GM18873 (cell line): ENCODE results near the gene FAM162B.
"Not testable (repeated sequence)": the region's sequence is repeated elsewhere in the genome, so short reads cannot be mapped to it uniquely, and the experiment has no call there.

Source experiments
- ATAC-seq: cut with Tn5 transposase; IDR thresholded peaks from one replicate; pipeline ENCODE4 v1.9.1; 2021; ENCODE audit warnings: mild to moderate bottlenecking, moderate library complexity, moderate number of reproducible peaks; ENCODE audit not compliant: unreplicated experiment, low FRiP score

Gene FAM162B

DNA sequence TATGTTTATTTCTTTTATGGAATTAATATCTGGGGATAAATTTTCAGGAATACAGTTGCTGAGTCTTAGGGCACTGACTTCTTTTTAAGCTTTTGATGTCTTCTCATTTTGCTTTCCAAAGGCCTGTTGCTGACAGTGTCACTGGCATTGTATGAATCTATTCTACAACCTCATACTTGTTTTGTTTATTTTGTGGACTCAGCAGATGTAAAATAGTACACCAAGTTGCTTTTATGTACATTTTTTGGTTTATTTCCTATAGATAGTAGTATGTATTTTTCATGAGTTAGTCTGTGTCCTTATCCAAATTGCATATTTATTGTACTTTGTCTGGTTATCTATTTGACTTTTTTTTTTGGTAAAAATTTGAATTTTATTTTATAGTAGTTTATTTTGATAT, 35.0 kb downstream of the FAM162B start:
- no peak for ATAC-seq

GRCh38 chr6:116726947-116727346, 38.6 kb downstream of the FAM162B start:
- ATAC-seq, result no peak

- no peak for ATAC-seq
Observed at GRCh38 chr6:116714761-116715160, 50.8 kb downstream of the FAM162B start.

DNA sequence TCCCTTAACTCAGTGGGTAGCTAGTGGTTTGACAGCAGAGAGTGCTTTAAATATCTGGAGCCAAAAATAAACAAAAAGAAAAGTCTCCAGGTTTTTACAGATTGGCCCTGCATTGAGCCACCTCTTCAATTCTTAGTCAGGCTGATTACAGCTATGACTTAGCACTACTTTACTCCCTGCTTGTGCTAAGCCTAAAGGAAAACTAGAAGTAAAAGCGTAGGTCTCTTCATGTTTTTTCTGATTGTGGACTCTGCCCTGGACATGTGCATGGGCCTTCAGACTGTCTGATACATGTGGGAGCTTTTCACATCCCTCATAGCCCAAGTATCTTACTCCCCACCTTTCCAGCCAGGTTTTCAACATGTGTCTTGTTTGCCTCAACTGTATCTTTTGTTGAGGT, 51.2 kb downstream of the FAM162B start:
- no peak for ATAC-seq

GRCh38 chr6:116705917-116706316, 59.6 kb downstream of the FAM162B start:
- no peak for ATAC-seq

GRCh38 chr6:116703888-116704287, 61.6 kb downstream of the FAM162B start:
- not testable (repeated sequence) for ATAC-seq
